ENCODE results near the gene STIM1.

GRCh38 chr11:3838504-3838903 is 17.0 kb upstream of the STIM1 start:
- TF ChIP-seq CTCF (IDR thresholded peaks at IDR 0.05) (no peak), USF2 (CRISPR knock-in tag; IDR thresholded peaks at IDR 0.05) (no peak), MAX (CRISPR knock-in tag; IDR thresholded peaks at IDR 0.05) (no peak), GABPB1 (CRISPR knock-in tag; IDR thresholded peaks at IDR 0.05) (no peak), ATF6 (CRISPR knock-in tag; IDR thresholded peaks at IDR 0.05) (no peak), ZNF232 (CRISPR knock-in tag; IDR thresholded peaks at IDR 0.05) (no peak), PREB (CRISPR knock-in tag; IDR thresholded peaks at IDR 0.05; ENCODE audit: borderline replicate concordance) (no peak)

Data from WTC11 (cell line).